Measurements from ENCODE around the gene FOXRED2. TPM values are rescaled to one million over a fixed set of nuclear protein-coding genes. Genes with fewer than 3 reads are reported as not detected.
"Not testable (repeated sequence)": the region's sequence is repeated elsewhere in the genome, so short reads cannot be mapped to it uniquely, and the experiment has no call there.

Gene FOXRED2
- total RNA-seq, 1 experiment from 2014 or later, result 42.4 TPM

GRCh38 chr22:36536717-36537116 lies 29.9 kb upstream of the FOXRED2 start:
- no peaks in the 10 kb centered on the region for H3K79me2 ChIP-seq (ENCODE audit: low read depth)
- ChIA-PET CTCF (no interaction called here), POLR2A (ENCODE audit: unreplicated experiment) (interaction anchor here (0.6 kb wide), 2 partner anchors 24 to 149 kb away, joined by 3 to 4 read pairs; partner anchors contain the start of gene MYH9)
- peaks cover 14% of the 10 kb centered on the region for H3F3A ChIP-seq (ENCODE audit: insufficient read depth, low read depth)
- H3K27ac ChIP-seq, result no peak overlapping the region
- H2AFZ ChIP-seq, result no peak overlapping the region
- DNase-seq, result no peak
- H3K4me2 ChIP-seq, result no peak overlapping the region
- no peaks in the 10 kb centered on the region for H3K27me3 ChIP-seq (ENCODE audit: insufficient read depth, low read depth)
- H3K4me3 ChIP-seq, result no peak overlapping the region
- H3K9me3 ChIP-seq (ENCODE audit: insufficient read depth, low read depth), result no peaks in the 10 kb centered on the region
- H3K9me2 ChIP-seq (ENCODE audit: insufficient read depth), result no peaks in the 10 kb centered on the region
- H3K36me3 ChIP-seq (ENCODE audit: low read depth), result no peaks in the 10 kb centered on the region
- no peaks in the 10 kb centered on the region for H4K20me1 ChIP-seq (ENCODE audit: insufficient read depth)
- TF ChIP-seq CTCF (conservative IDR thresholded peaks at IDR 0.05) (no peak), EZH2 (IDR thresholded peaks at IDR 0.05; ENCODE audit: low read depth) (no peak)
- no TSS peak for BruUV-seq (replicated peaks)
- intact Hi-C loops (cut with micrococcal nuclease; ENCODE audit: unreplicated experiment), result no loop called here
- peaks cover 12% of the 10 kb centered on the region for H3K4me1 ChIP-seq (replicated peaks; ENCODE audit: insufficient read depth)

- H3K9me3 ChIP-seq (ENCODE audit: insufficient read depth, low read depth); intact Hi-C loops (cut with micrococcal nuclease; ENCODE audit: unreplicated experiment); H3K9me2 ChIP-seq (ENCODE audit: insufficient read depth); H3K4me3 ChIP-seq; BruUV-seq (replicated peaks); POLR2A ChIA-PET (ENCODE audit: unreplicated experiment); H4K20me1 ChIP-seq (ENCODE audit: insufficient read depth); H3K27ac ChIP-seq; H3K79me2 ChIP-seq (ENCODE audit: low read depth); H3K36me3 ChIP-seq (ENCODE audit: low read depth); H3K4me2 ChIP-seq; DNase-seq; H2AFZ ChIP-seq; H3K27me3 ChIP-seq (ENCODE audit: insufficient read depth, low read depth): not testable (repeated sequence)
- H3K4me1 ChIP-seq (replicated peaks; ENCODE audit: insufficient read depth), result peaks cover 11% of the 10 kb centered on the region
- H3F3A ChIP-seq (ENCODE audit: insufficient read depth, low read depth), result peaks cover 20% of the 10 kb centered on the region
- CTCF ChIA-PET, result interaction anchor here (0.6 kb wide), 1 partner anchor 242 kb away, joined by 6 read pairs; the partner anchor contains the start of gene IFT27
Measured at GRCh38 chr22:36533320-36533719, 26.5 kb upstream of the FOXRED2 start.

GRCh38 chr22:36532466-36532865 lies 25.6 kb upstream of the FOXRED2 start:
- Histone ChIP-seq H3K27ac (no peak overlapping the region), H3F3A (ENCODE audit: insufficient read depth, low read depth) (peaks cover 29% of the 10 kb centered on the region), H3K9me2 (ENCODE audit: insufficient read depth) (no peaks in the 10 kb centered on the region), H3K4me1 (replicated peaks; ENCODE audit: insufficient read depth) (peaks cover 16% of the 10 kb centered on the region), H2AFZ (no peak overlapping the region), H3K36me3 (ENCODE audit: low read depth) (peaks cover 3% of the 10 kb centered on the region), H3K27me3 (ENCODE audit: insufficient read depth, low read depth) (no peaks in the 10 kb centered on the region), H3K9me3 (ENCODE audit: insufficient read depth, low read depth) (no peaks in the 10 kb centered on the region), H3K4me2 (no peak overlapping the region), H3K79me2 (ENCODE audit: low read depth) (peaks cover 15% of the 10 kb centered on the region), H3K4me3 (no peak overlapping the region), H4K20me1 (ENCODE audit: insufficient read depth) (peaks cover 6% of the 10 kb centered on the region; the same call in 1 of the 2 replicates)
- no peak for DNase-seq
- BruUV-seq (replicated peaks), result no TSS peak
- ChIA-PET CTCF (interaction anchor here (0.6 kb wide), 1 partner anchor 243 kb away, joined by 6 read pairs; the partner anchor contains the start of gene IFT27), POLR2A (ENCODE audit: unreplicated experiment) (no interaction called here)
- TF ChIP-seq CTCF (conservative IDR thresholded peaks at IDR 0.05), result no peak
- TF ChIP-seq EZH2 (IDR thresholded peaks at IDR 0.05; ENCODE audit: low read depth), result no peak
- intact Hi-C loops (cut with micrococcal nuclease; ENCODE audit: unreplicated experiment), result no loop called here
